ENCODE results near the gene NTSR1.

DNA sequence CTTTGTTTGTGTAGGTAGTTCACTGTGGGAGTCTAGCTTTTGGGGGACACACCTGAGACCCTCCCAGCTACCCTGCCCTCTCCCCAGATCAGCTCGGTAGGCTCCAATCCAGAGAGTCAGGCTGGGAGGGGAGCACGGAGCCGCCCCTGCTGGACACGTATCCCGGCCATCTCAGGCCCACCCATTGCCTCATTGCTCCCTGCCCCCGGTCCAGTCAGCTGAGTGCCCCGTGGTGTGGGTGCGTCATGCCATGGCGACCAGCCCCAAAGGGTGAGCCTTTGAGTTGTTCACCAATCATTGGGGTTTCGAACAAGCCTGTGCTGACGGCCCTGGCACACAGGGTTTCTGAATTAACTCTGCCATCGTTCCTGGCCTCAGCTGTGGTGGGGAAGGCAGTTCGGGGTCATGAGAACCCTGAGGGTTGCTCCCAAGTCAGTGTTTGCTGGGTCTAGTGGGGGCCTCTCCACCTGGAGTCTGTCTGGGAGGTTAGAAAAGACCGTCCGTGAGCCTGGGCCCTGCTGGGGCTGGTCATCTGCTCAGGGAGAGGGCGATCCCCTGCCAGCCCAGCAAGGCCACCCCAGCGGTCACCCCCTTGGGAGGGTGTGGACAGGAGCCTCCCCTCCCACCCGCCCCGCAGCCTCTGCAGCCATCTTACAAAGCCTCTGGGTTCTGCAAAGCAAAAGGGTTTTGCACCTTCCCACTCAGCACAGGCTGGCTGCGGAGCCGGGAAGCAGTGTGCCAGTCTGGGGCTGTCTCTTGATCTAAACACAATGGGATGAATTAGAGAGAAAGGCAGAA, 34.5 kb downstream of the NTSR1 start:
- TF ChIP-seq, protein P1, sequence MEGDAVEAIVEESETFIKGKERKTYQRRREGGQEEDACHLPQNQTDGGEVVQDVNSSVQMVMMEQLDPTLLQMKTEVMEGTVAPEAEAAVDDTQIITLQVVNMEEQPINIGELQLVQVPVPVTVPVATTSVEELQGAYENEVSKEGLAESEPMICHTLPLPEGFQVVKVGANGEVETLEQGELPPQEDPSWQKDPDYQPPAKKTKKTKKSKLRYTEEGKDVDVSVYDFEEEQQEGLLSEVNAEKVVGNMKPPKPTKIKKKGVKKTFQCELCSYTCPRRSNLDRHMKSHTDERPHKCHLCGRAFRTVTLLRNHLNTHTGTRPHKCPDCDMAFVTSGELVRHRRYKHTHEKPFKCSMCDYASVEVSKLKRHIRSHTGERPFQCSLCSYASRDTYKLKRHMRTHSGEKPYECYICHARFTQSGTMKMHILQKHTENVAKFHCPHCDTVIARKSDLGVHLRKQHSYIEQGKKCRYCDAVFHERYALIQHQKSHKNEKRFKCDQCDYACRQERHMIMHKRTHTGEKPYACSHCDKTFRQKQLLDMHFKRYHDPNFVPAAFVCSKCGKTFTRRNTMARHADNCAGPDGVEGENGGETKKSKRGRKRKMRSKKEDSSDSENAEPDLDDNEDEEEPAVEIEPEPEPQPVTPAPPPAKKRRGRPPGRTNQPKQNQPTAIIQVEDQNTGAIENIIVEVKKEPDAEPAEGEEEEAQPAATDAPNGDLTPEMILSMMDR (IDR thresholded peaks at IDR 0.05): no peak
- TF ChIP-seq POLR2A (IDR thresholded peaks at IDR 0.05) (no peak), POLR2AphosphoS5 (IDR thresholded peaks at IDR 0.05) (no peak)
